ENCODE data around the gene RAB3B. TPM values are rescaled to one million over a fixed set of nuclear protein-coding genes. Genes with fewer than 3 reads are reported as not detected.
A peak's percentile ranks its signal among the peaks of the same experiment; 100 is the strongest.

Gene RAB3B
- total and polyA plus RNA-seq, 2 of the 4 experiments (the other 2 are of a cell fraction), result 33.6 to 78.5 TPM

DNA sequence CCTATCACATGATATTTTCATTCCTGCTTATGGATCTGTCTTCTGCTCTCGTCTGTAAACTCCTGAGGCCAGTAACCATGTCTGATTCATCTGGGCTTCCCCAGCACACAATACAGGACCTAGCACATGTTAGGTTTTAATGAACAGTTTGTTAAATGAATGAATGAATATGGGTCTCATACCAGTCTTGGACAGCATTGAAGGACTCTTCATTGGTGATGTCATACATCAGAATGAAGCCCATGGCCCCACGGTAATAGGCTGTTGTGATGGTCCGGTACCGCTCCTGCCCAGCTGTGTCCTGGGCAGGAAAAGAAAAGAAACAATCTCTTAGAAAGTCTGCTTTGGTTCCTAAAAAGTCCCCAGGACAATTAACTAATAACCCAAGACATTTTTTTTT is 53.4 kb downstream of the RAB3B start:
- H3K27me3 ChIP-seq (ENCODE audit: control insufficient read depth, insufficient read depth, low read length), result no peaks in the 10 kb centered on the region
- H4K8ac ChIP-seq (ENCODE audit: low read depth in 2 of 2, low read length in 2 of 2), result peak overlapping the region in 1 of 2 experiments; percentile 28; a peak in 1 of 4 replicates
- no peak overlapping the region for H2BK120ac ChIP-seq (ENCODE audit: low read depth, low read length)
- WGBS, 2 experiments (ENCODE audit: extremely low coverage in 2 of 2, insufficient read length in 1 of 2), result no CpG with 5 or more reads among the region's 4 CpGs
- H2BK5ac ChIP-seq (ENCODE audit: low read depth, low read length, poor library complexity, severe bottlenecking), result no peak overlapping the region
- TF ChIP-seq BHLHE40 (IDR thresholded peaks at IDR 0.05; ENCODE audit: low read depth, low read length) (no peak), MAFK (IDR thresholded peaks at IDR 0.05; ENCODE audit: low read depth, low read length) (no peak), SMC3 (IDR thresholded peaks at IDR 0.05; ENCODE audit: low read depth, low read length) (no peak), RFX5 (IDR thresholded peaks at IDR 0.05; ENCODE audit: low read depth, low read length) (no peak), CEBPB (IDR thresholded peaks at IDR 0.05; ENCODE audit: low read depth, low read length) (no peak), FOS (IDR thresholded peaks at IDR 0.05; ENCODE audit: low read depth, low read length) (no peak), RCOR1 (IDR thresholded peaks at IDR 0.05; ENCODE audit: insufficient replicate concordance, low read length) (no peak), CHD1 (IDR thresholded peaks at IDR 0.05; ENCODE audit: low read depth, low read length) (no peak), POLR2A (IDR thresholded peaks at IDR 0.05; ENCODE audit: low read depth, low read length) (no peak), NFE2L2 (IDR thresholded peaks at IDR 0.05; ENCODE audit: low read depth, low read length) (no peak)
- TF ChIP-seq, protein P1, sequence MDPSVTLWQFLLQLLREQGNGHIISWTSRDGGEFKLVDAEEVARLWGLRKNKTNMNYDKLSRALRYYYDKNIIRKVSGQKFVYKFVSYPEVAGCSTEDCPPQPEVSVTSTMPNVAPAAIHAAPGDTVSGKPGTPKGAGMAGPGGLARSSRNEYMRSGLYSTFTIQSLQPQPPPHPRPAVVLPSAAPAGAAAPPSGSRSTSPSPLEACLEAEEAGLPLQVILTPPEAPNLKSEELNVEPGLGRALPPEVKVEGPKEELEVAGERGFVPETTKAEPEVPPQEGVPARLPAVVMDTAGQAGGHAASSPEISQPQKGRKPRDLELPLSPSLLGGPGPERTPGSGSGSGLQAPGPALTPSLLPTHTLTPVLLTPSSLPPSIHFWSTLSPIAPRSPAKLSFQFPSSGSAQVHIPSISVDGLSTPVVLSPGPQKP (IDR thresholded peaks at IDR 0.05; ENCODE audit: borderline replicate concordance, low read depth, low read length), result no peak
- no peak overlapping the region for H3K56ac ChIP-seq (ENCODE audit: extremely low read depth, insufficient read depth, low read length)
- H2AK5ac ChIP-seq (ENCODE audit: low read depth, low read length), result no peak overlapping the region
- H3K9ac ChIP-seq (ENCODE audit: low read depth, low read length), result no peak overlapping the region
- H3K27ac ChIP-seq (ENCODE audit: insufficient read depth, low read length), result no peak overlapping the region
- H4K20me1 ChIP-seq (ENCODE audit: insufficient read depth, low read length), result no peaks in the 10 kb centered on the region
- in situ Hi-C loops (cut with MboI; ENCODE audit: low sequenced_read_pairs) (no loop called here), intact Hi-C loops (cut with micrococcal nuclease) (no loop called here), dilution Hi-C loops (cut with HindIII; ENCODE audit: low sequenced_read_pairs, unreplicated experiment) (no loop called here)
- H3K36me3 ChIP-seq (ENCODE audit: control insufficient read depth, insufficient read depth, low read length), result peaks cover 36% of the 10 kb centered on the region
- H3K18ac ChIP-seq (ENCODE audit: low read depth, low read length), result no peak overlapping the region
- H2BK20ac ChIP-seq (ENCODE audit: low read depth, low read length), result peak overlapping the region; percentile 18; the same call in 1 of the 2 replicates
- H3K23ac ChIP-seq (ENCODE audit: low read depth, low read length), result 0 out of 2 replicates have a peak overlapping the region, but pooled peaks have one; percentile 61
- H3K9me3 ChIP-seq (ENCODE audit: control insufficient read depth, insufficient read depth, low read length), result peaks cover 9% of the 10 kb centered on the region
- peaks cover 18% of the 10 kb centered on the region for H3K9me1 ChIP-seq (ENCODE audit: insufficient read depth, low read length)
- ATAC-seq (ENCODE audit: low read depth) (no peak), DNase-seq (no peak)
- ChIA-PET POLR2A (ENCODE audit: unreplicated experiment) (no interaction called here), CTCF (interaction anchor here (0.7 kb wide), 1 partner anchor 64 kb away, joined by 3 read pairs; no protein-coding TSS in a partner anchor)
- H3K4ac ChIP-seq (ENCODE audit: low read depth, low read length), result peak overlapping the region; percentile 33
- peak overlapping the region; percentile 70; the same call in 1 of the 3 replicates for H2BK15ac ChIP-seq (ENCODE audit: low read depth, low read length)
- peaks cover 52 to 73% of the 10 kb centered on the region in 2 experiments for H3K79me1 ChIP-seq (ENCODE audit: low read depth in 1 of 2, low read length in 2 of 2)
- no peak overlapping the region for H2AFZ ChIP-seq (replicated peaks; ENCODE audit: low read length, poor library complexity)
- no peak overlapping the region for H4K91ac ChIP-seq (ENCODE audit: insufficient read depth, low read depth, low read length)
- H3K4me2 ChIP-seq (ENCODE audit: low read depth, low read length), result no peak overlapping the region
- peak overlapping the region; percentile 70 for H2AK9ac ChIP-seq (replicated peaks; ENCODE audit: low read depth, low read length, poor library complexity)
- no peak overlapping the region for H3K4me3 ChIP-seq (ENCODE audit: insufficient read depth, low read depth, low read length)
- no TSS peak for BruUV-seq (replicated peaks)
- H3K14ac ChIP-seq (replicated peaks; ENCODE audit: low read depth, low read length), result no peak overlapping the region
- no peak overlapping the region for H4K5ac ChIP-seq (ENCODE audit: low read depth, low read length)
- H3K4me1 ChIP-seq (ENCODE audit: control insufficient read depth, insufficient read depth, low read length), result no peaks in the 10 kb centered on the region; the same call in 1 of the 2 replicates

Measured in IMR-90 (cell line).